H1 (cell line): Measurements from ENCODE around the gene GRHL3. TPM values are rescaled to one million over a fixed set of nuclear protein-coding genes. Genes with fewer than 3 reads are reported as not detected.

Source experiments
- CTCF ChIP-seq, 3 experiments: IDR thresholded peaks; 1 replicate in 2 of 3; 2 replicates in 1 of 3; pipeline versions ENCODE4 v1.5.1 to v1.6.1; 2011; ENCODE audit warnings: low read length in 3 of 3, mild to moderate bottlenecking in 3 of 3, inconsistent platforms in 2 of 3, low read depth in 1 of 3, moderate library complexity in 1 of 3; ENCODE audit not compliant: insufficient read depth in 1 of 3; ENCODE audit errors: control extremely low read depth in 1 of 3
- SAP30 ChIP-seq: fragments of 300-600 bp; sonication (generic); IDR thresholded peaks from 2 replicates; pipeline ENCODE4 v1.7.1; 2012; ENCODE audit warnings: low read length, moderate library complexity, mild to moderate bottlenecking, inconsistent platforms; ENCODE audit not compliant: insufficient read depth, insufficient replicate concordance
- SIX5 ChIP-seq: IDR thresholded peaks from 2 replicates; pipeline ENCODE4 v1.6.1; 2011; ENCODE audit warnings: mild to moderate bottlenecking, low read depth, low read length
- polyA plus RNA-seq, 7 experiments: library from polyadenylated mRNA; depleted of rRNA in 3 of 7; stranded (reverse) in 5 of 7; unstranded in 2 of 7; fragments of >200 nt in 5 of 7; fragments of 200-250 nt in 2 of 7; gene quantifications; 1 replicate in 5 of 7; 2 replicates in 1 of 7; 4 replicates in 1 of 7; pipeline versions ENCODE4 v1.2.1 to v1.2.3, GENCODE V29; 2011 to 2013; ENCODE audit warnings: missing spikeins in 2 of 7, mixed read lengths in 2 of 7
- total RNA-seq: library from RNA; stranded (reverse); fragmentation: NEBNext Ultra II Directional; extraction: Animal tissue kit (Norgen Biotek cat#: 25700); gene quantifications from 2 replicates; pipeline ENCODE4 v1.2.1, GENCODE V29; 2021

Gene GRHL3
- total and polyA plus RNA-seq, 2 of the 8 experiments (the other 6 are each of a cell fraction or from before 2014, with no cell fraction given): 0.80 to 1.8 TPM

GRCh38 chr1:24386241-24386640 lies 67.1 kb downstream of the GRHL3 start (continued):
- no peak for TF ChIP-seq CTCF (IDR thresholded peaks at IDR 0.05; ENCODE audit: control extremely low read depth in 1 of 3, insufficient read depth in 1 of 3, low read depth in 1 of 3, low read length in 3 of 3)
- TF ChIP-seq SIX5: no peak
- no peak for TF ChIP-seq SAP30
